Stimulated activated CD4-positive, alpha-beta T cell treated with anti-CD3 and anti-CD28 coated beads, Interleukin-12 subunit alpha, Interleukin-12 subunit beta, amount 100 ng/mL, for 24 hours (primary cell): Measurements from ENCODE around the gene C11orf58.
A peak's percentile ranks its signal among the peaks of the same experiment; 100 is the strongest.

Source experiments
- DNase-seq, 2 experiments: peaks; one replicate each; pipeline ENCODE4 v3.0.0-alpha.2; 2020; ENCODE audit warnings: low read depth in 2 of 2

Gene C11orf58

GRCh38 chr11:16784666-16785065, 46.2 kb downstream of the C11orf58 start:
- DNase-seq: no peak

GRCh38 chr11:16785520-16786128, 47.2 kb downstream of the C11orf58 start:
- DNase-seq: peak; percentile 31 to 49

- no peak for DNase-seq
Observed at GRCh38 chr11:16786131-16786530, 47.7 kb downstream of the C11orf58 start.

- DNase-seq: no peak
Observed at GRCh38 chr11:16787035-16787742, 48.7 kb downstream of the C11orf58 start.

GRCh38 chr11:16788141-16789062, 50.0 kb downstream of the C11orf58 start:
- DNase-seq: peak; percentile 21 to 45

GRCh38 chr11:16789063-16789420, 50.6 kb downstream of the C11orf58 start:
- DNase-seq: no peak

- no peak for DNase-seq
Observed at GRCh38 chr11:16789560-16790485, 51.4 kb downstream of the C11orf58 start.

- DNase-seq: no peak
Observed at GRCh38 chr11:16790486-16791190, 52.2 kb downstream of the C11orf58 start.

- no peak for DNase-seq
Observed at GRCh38 chr11:16791191-16791961, 52.9 kb downstream of the C11orf58 start.

GRCh38 chr11:16792426-16792825, 54.0 kb downstream of the C11orf58 start:
- DNase-seq: no peak

GRCh38 chr11:16793009-16793408, 54.6 kb downstream of the C11orf58 start:
- DNase-seq: no peak

GRCh38 chr11:16793511-16793910, 55.1 kb downstream of the C11orf58 start:
- DNase-seq: no peak

GRCh38 chr11:16794047-16794818, 55.8 kb downstream of the C11orf58 start:
- DNase-seq: no peak

- no peak for DNase-seq
Observed at GRCh38 chr11:16795146-16795545, 56.7 kb downstream of the C11orf58 start.

- DNase-seq: no peak
Observed at GRCh38 chr11:16796311-16796710, 57.9 kb downstream of the C11orf58 start.

GRCh38 chr11:16797776-16798175, 59.3 kb downstream of the C11orf58 start:
- no peak for DNase-seq

GRCh38 chr11:16799221-16799620, 60.8 kb downstream of the C11orf58 start:
- no peak for DNase-seq

- DNase-seq: no peak
Observed at GRCh38 chr11:16799890-16800289, 61.4 kb downstream of the C11orf58 start.

- no peak for DNase-seq
Observed at GRCh38 chr11:16800382-16800781, 61.9 kb downstream of the C11orf58 start.
